Lower lobe of right lung (tissue), 2 donors: ENCODE data around the gene RFESD. TPM values are rescaled to one million over a fixed set of nuclear protein-coding genes. Genes with fewer than 3 reads are reported as not detected.
A peak's percentile ranks its signal among the peaks of the same experiment; 100 is the strongest.

Source experiments
- ATAC-seq, 2 donors: fragments of 200-7000 bp; cut with Tn5 transposase; one replicate each; pipeline ENCODE4 v1.9.1; 2020 to 2022; ENCODE audit warnings: mild to moderate bottlenecking in 2 of 2, moderate library complexity in 2 of 2
- DNase-seq: peaks from one replicate; pipeline ENCODE4 v3.0.0-alpha.2; 2020
- H3K27ac ChIP-seq: fragments of 200-600 bp; one replicate; pipeline ENCODE4 v1.8.0; 2022
- H3K27me3 ChIP-seq: fragments of 200-600 bp; one replicate; pipeline ENCODE4 v1.8.0; 2022; ENCODE audit warnings: low read depth
- H3K36me3 ChIP-seq: fragments of 200-600 bp; one replicate; pipeline ENCODE4 v1.8.0; 2022; ENCODE audit warnings: mild to moderate bottlenecking
- H3K4me1 ChIP-seq: fragments of 200-600 bp; one replicate; pipeline ENCODE4 v1.8.0; 2022
- H3K4me3 ChIP-seq: fragments of 200-600 bp; one replicate; pipeline ENCODE4 v1.8.0; 2022; ENCODE audit warnings: mild to moderate bottlenecking
- H3K9me3 ChIP-seq: fragments of 200-600 bp; one replicate; pipeline ENCODE4 v1.8.0; 2022
- intact Hi-C: fragments of 100-400 bp; cut with DNase I; formaldehyde crosslinking; loops from one replicate; pipeline ENCODE4 v1.11.0; 2022
- long read RNA-seq: library from polyadenylated mRNA; unstranded; transcript quantifications from one replicate; pipeline ENCODE4 v2.0.0, GENCODE V29; 2021
- total RNA-seq: library from RNA; stranded (reverse); fragmentation: NEBNext Ultra II Directional; extraction: Animal tissue kit (Norgen Biotek cat#: 25700); gene quantifications from one replicate; pipeline ENCODE4 v1.2.1, GENCODE V29; 2021
- TF ChIP-seq, protein P1 (sequence below): fragments of 200-600 bp; IDR thresholded peaks from one replicate; pipeline ENCODE4 v1.8.0; 2022; ENCODE audit warnings: antibody characterized with exemption, mild to moderate bottlenecking
- donor health status: DM: no; HTN: yes; CAD: no; lungs with severe emphysema.

RFESD gene
- 1.7 TPM for total RNA-seq
- long read RNA-seq, partial matches to known transcripts, result 1 of 1 reads
- long read RNA-seq, other reads (novel, unspliced or antisense), result 0 of 1 reads

DNA sequence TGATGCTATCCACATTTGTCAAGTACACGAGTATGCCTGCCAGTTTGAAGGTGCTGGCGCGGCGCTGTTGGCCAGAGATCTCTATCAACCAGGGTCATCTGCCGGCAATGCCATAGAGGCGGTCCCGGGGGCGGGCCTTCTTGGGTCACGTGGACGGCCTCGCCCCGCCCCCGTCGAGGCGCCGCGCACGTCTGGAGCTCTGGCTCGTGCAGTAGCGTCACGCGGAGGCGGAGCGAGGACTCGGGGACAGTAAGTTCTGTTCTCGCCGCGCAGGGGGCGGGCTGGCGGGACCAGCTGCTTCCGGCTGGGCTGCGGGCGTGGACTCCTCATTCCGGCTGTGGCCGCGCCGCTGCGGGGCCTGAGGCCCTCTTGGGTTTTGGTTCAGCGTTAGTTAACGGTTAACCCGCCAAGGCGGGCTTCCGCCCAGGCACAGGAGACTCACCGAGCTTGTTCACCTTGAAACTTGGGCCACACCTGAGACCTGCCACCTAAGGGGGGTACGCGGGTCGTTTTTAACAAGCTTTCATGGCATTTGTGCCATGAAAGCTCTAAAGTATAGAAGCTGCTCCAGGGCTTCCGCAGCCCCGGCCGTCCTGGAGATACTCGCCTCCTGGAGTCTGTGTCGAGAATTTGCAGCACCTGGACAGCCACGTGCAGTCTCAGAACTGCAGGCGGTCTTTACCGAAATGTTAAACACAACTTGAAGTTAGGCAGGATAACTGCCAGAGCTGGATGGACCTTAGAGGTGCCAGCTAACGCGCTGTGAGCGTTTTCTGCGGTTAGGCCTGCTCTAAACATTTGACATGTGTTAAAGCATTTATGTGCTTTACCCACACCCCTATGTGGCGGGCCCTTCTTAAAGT lies at the start of gene RFESD:
TSS of gene RFESD (plus strand) at position 209 of the 863 bp plus-strand sequence. CDS start 5,495 bp downstream, outside the sequence.
- no peaks in the 10 kb centered on the region for H3K9me3 ChIP-seq
- TF ChIP-seq, protein P1, sequence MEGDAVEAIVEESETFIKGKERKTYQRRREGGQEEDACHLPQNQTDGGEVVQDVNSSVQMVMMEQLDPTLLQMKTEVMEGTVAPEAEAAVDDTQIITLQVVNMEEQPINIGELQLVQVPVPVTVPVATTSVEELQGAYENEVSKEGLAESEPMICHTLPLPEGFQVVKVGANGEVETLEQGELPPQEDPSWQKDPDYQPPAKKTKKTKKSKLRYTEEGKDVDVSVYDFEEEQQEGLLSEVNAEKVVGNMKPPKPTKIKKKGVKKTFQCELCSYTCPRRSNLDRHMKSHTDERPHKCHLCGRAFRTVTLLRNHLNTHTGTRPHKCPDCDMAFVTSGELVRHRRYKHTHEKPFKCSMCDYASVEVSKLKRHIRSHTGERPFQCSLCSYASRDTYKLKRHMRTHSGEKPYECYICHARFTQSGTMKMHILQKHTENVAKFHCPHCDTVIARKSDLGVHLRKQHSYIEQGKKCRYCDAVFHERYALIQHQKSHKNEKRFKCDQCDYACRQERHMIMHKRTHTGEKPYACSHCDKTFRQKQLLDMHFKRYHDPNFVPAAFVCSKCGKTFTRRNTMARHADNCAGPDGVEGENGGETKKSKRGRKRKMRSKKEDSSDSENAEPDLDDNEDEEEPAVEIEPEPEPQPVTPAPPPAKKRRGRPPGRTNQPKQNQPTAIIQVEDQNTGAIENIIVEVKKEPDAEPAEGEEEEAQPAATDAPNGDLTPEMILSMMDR, result peak; percentile 21
- H3K27ac ChIP-seq, result peak within 1 kb of the TSS; percentile 94
- H3K36me3 ChIP-seq, result no peaks in the 10 kb centered on the region
- peaks cover 20% of the 10 kb centered on the region for H3K4me1 ChIP-seq
- peak; percentile 98 to 99 for ATAC-seq
- no peaks in the 10 kb centered on the region for H3K27me3 ChIP-seq
- H3K4me3 ChIP-seq, result peak within 1 kb of the TSS; percentile 55
- peak; percentile 100 for DNase-seq
- intact Hi-C loops, result loop anchor here (10.0 kb wide), 1 partner anchor 198 kb away; no protein-coding TSS in a partner anchor

DNA sequence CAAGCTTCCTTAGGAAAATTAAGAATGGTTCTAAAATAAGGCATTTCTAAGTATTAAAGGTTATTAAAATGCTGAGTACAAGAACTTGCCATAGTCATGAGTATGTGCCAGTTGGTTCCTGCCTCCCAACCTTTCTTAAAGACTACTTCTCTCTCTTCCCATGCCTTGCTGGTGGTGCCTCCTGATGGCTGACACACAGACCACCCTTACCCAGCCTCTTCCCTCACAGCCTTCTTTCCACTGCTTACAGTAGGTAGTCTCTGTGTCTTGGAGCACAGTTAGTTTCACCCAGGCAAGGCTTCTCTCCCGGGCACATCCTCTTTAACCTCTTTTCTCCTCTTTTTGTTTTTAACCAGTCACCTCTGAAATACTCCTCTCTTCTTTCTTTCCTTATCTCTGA lies 47.3 kb upstream of the RFESD start:
- no peak for ATAC-seq
- Histone ChIP-seq H3K4me3 (no peak overlapping the region), H3K27ac (no peak overlapping the region), H3K9me3 (no peaks in the 10 kb centered on the region), H3K36me3 (peaks cover 13% of the 10 kb centered on the region), H3K27me3 (no peaks in the 10 kb centered on the region), H3K4me1 (no peaks in the 10 kb centered on the region)
- DNase-seq, result no peak
- intact Hi-C loops, result no loop called here
- TF ChIP-seq, protein P1, result no peak

DNA sequence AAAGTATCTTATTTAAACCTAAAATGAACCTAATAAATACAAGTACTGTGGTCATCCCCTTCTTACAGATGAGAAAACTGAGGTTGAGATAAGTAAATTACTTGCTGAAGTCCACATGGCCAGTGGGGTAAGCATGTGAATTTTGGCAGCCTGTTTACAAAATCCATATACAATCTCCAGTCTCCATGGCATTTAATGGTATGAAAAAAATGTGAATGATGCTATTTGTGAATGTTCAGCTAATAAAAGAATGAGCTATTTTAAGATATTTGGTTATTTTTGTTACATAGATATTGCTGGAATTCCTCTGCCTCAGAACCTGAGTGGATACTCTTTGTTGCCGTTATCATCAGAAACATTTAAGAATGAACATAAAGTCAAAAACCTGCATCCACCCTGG lies 46.0 kb upstream of the RFESD start:
- DNase-seq (no peak), ATAC-seq (no peak)
- intact Hi-C loops, result no loop called here
- no peaks in the 10 kb centered on the region for H3K9me3 ChIP-seq
- H3K4me3 ChIP-seq, result no peak overlapping the region
- H3K4me1 ChIP-seq, result no peaks in the 10 kb centered on the region
- H3K36me3 ChIP-seq, result peaks cover 13% of the 10 kb centered on the region
- no peaks in the 10 kb centered on the region for H3K27me3 ChIP-seq
- TF ChIP-seq, protein P1, result no peak
- no peak overlapping the region for H3K27ac ChIP-seq

DNA sequence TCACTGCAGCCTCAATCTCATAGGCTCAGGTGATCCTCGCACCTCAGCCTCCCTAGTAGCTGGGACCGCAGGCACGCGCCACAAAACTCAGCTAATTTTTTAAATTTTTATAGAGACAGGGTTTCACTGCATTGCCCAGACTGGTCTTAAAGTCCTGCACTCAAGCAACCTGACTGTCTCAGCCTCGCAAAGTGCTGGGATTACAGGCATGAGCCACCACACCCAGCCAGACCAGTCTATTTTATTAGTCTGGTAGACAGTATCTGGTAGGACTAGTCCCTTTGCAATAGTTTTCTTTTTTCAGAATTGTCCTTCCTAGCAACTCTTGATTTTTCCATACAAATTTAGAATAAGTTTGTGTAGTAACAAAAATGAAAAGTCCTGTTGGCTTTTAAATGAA lies 40.8 kb upstream of the RFESD start:
- TF ChIP-seq, protein P1, result no peak
- Histone ChIP-seq H3K4me1 (no peaks in the 10 kb centered on the region), H3K27ac (no peak overlapping the region), H3K36me3 (peaks cover 13% of the 10 kb centered on the region), H3K4me3 (no peak overlapping the region), H3K9me3 (no peaks in the 10 kb centered on the region), H3K27me3 (no peaks in the 10 kb centered on the region)
- no peak for DNase-seq
- ATAC-seq, result no peak
- intact Hi-C loops, result no loop called here

DNA sequence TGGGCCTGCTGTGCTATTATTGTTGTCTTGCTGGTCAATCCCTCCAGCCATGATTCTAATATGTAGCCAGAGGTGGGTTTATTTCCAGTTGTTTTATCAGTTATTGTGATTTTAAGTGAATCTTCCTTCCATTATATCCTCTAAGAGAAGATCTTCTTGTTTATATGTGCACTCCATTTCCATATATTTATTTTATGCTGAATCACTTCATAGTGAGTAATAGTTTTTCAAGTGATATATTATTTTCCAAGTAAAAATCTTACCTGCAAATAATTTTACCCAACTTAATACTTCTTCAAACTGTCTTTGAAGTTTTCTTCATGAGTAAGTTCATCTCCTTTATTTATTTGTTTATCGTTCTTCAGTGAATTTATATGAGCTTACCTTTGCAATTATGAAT lies 40.2 kb upstream of the RFESD start:
- TF ChIP-seq, protein P1, result no peak
- ATAC-seq, result no peak

More for the DNA sequence above, 40.2 kb upstream of the RFESD start:
- intact Hi-C loops, result no loop called here
- Histone ChIP-seq H3K4me3 (no peak overlapping the region), H3K27me3 (no peaks in the 10 kb centered on the region), H3K27ac (no peak overlapping the region), H3K4me1 (no peaks in the 10 kb centered on the region), H3K9me3 (no peaks in the 10 kb centered on the region), H3K36me3 (peaks cover 7% of the 10 kb centered on the region)
- no peak for DNase-seq
